Transverse colon (tissue), 4 donors: ENCODE results near the gene LRFN5.

Experiments used
- EP300 ChIP-seq: sonication (generic); formaldehyde crosslinking; IDR thresholded peaks from one replicate; pipeline ENCODE4 v1.6.1; 2017; ENCODE audit warnings: antibody characterized with exemption, low read depth
- POLR2A ChIP-seq: fragments of 450-650 bp; IDR thresholded peaks from one replicate; pipeline ENCODE4 v1.6.1; 2016; ENCODE audit warnings: antibody characterized with exemption, mild to moderate bottlenecking, moderate library complexity
- POLR2AphosphoS5 ChIP-seq, 3 donors: sonication (generic); formaldehyde crosslinking; IDR thresholded peaks; one replicate each; pipeline ENCODE4 v1.6.1; 2016; ENCODE audit warnings: antibody characterized with exemption in 3 of 3
- TF ChIP-seq, protein P1 (sequence below), 5 experiments: fragments of 200-600 bp in 3 of 5; fragments of 450-650 bp in 2 of 5; sonication (generic) in 3 of 5; IDR thresholded peaks; 1 replicate in 2 of 5; 2 replicates in 3 of 5; pipeline ENCODE4 v1.5.1; 2016 to 2017; ENCODE audit warnings: antibody characterized with exemption in 5 of 5, inconsistent platforms in 3 of 5, mild to moderate bottlenecking in 2 of 5, moderate library complexity in 1 of 5

- TF ChIP-seq, protein P1, sequence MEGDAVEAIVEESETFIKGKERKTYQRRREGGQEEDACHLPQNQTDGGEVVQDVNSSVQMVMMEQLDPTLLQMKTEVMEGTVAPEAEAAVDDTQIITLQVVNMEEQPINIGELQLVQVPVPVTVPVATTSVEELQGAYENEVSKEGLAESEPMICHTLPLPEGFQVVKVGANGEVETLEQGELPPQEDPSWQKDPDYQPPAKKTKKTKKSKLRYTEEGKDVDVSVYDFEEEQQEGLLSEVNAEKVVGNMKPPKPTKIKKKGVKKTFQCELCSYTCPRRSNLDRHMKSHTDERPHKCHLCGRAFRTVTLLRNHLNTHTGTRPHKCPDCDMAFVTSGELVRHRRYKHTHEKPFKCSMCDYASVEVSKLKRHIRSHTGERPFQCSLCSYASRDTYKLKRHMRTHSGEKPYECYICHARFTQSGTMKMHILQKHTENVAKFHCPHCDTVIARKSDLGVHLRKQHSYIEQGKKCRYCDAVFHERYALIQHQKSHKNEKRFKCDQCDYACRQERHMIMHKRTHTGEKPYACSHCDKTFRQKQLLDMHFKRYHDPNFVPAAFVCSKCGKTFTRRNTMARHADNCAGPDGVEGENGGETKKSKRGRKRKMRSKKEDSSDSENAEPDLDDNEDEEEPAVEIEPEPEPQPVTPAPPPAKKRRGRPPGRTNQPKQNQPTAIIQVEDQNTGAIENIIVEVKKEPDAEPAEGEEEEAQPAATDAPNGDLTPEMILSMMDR (IDR thresholded peaks at IDR 0.05), result no peak
- TF ChIP-seq POLR2A (no peak), EP300 (no peak), POLR2AphosphoS5 (IDR thresholded peaks at IDR 0.05) (no peak)
Observed at GRCh38 chr14:41586237-41586636, 20.4 kb upstream of the LRFN5 start.
